Hepatocyte (in vitro differentiated cells): ENCODE data around the gene TMEM132A. TPM values are rescaled to one million over a fixed set of nuclear protein-coding genes. Genes with fewer than 3 reads are reported as not detected.

Experiments used
- DNase-seq: peaks from one replicate; pipeline ENCODE4 v3.0.0-alpha.2; 2016; ENCODE audit warnings: low spot score
- H2AFZ ChIP-seq: fragments of 200-600 bp; sonication (generic); 2 replicates; pipeline ENCODE4 v1.6.0; 2016; ENCODE audit warnings: antibody characterized with exemption, mild to moderate bottlenecking
- H3K27ac ChIP-seq: fragments of 200-600 bp; sonication (generic); 2 replicates; pipeline ENCODE4 v1.5.1; 2016; ENCODE audit warnings: mild to moderate bottlenecking
- H3K27me3 ChIP-seq: fragments of 200-600 bp; sonication (generic); 2 replicates; pipeline ENCODE4 v1.6.1; 2016
- H3K36me3 ChIP-seq: fragments of 200-600 bp; sonication (generic); replicated peaks from 2 replicates; pipeline ENCODE4 v1.5.1; 2016; ENCODE audit warnings: low read depth; ENCODE audit not compliant: insufficient read depth
- H3K4me1 ChIP-seq: fragments of 200-600 bp; sonication (generic); 2 replicates; pipeline ENCODE4 v1.5.1; 2016; ENCODE audit warnings: mild to moderate bottlenecking, moderate library complexity; ENCODE audit not compliant: insufficient read depth
- H3K4me2 ChIP-seq: fragments of 200-600 bp; sonication (generic); 2 replicates; pipeline ENCODE4 v1.6.0; 2016
- H3K4me3 ChIP-seq: fragments of 200-600 bp; sonication (generic); 2 replicates; pipeline ENCODE4 v1.5.1; 2016; ENCODE audit warnings: mild to moderate bottlenecking
- H3K79me2 ChIP-seq: fragments of 200-600 bp; sonication (generic); 2 replicates; pipeline ENCODE4 v1.6.0; 2017; ENCODE audit warnings: mild to moderate bottlenecking
- H3K9me2 ChIP-seq: fragments of 200-600 bp; sonication (generic); replicated peaks from 2 replicates; pipeline ENCODE4 v1.6.0; 2017; ENCODE audit warnings: mild to moderate bottlenecking; ENCODE audit not compliant: insufficient read depth
- H3K9me3 ChIP-seq: fragments of 200-600 bp; sonication (generic); 2 replicates; pipeline ENCODE4 v1.5.1; 2016; ENCODE audit warnings: low read depth, mild to moderate bottlenecking
- H4K20me1 ChIP-seq: fragments of 200-600 bp; sonication (generic); 2 replicates; pipeline ENCODE4 v1.6.0; 2016; ENCODE audit warnings: mild to moderate bottlenecking; ENCODE audit not compliant: insufficient read depth, poor library complexity, severe bottlenecking
- CTCF ChIP-seq: fragments of 200-600 bp; sonication (generic); IDR thresholded peaks from 2 replicates; pipeline ENCODE4 v1.5.1; 2016; ENCODE audit warnings: antibody characterized with exemption, mild to moderate bottlenecking; ENCODE audit not compliant: poor library complexity
- EZH2 ChIP-seq: fragments of 200-600 bp; sonication (generic); IDR thresholded peaks from 2 replicates; pipeline ENCODE4 v1.6.1; 2016; ENCODE audit warnings: antibody characterized with exemption, mild to moderate bottlenecking, borderline replicate concordance
- EZH2phosphoT487 ChIP-seq: fragments of 200-600 bp; sonication (generic); IDR thresholded peaks from one replicate; pipeline ENCODE4 v1.6.1; 2018; ENCODE audit warnings: antibody characterized with exemption, mild to moderate bottlenecking, low read depth, moderate library complexity; ENCODE audit not compliant: unreplicated experiment, severe bottlenecking
- WGBS: methylation state at CpG from one replicate; pipeline ENCODE4 v1.1.6; 2016; ENCODE audit warnings: low lambda C conversion rate; ENCODE audit errors: missing lambda C conversion rate; 5-methylcytosine and 5-hydroxymethylcytosine counted together
- polyA plus RNA-seq: library from polyadenylated mRNA; unstranded; fragments of >200 nt; fragmentation: Nextera tagmentation; extraction: Ambion mirVana; gene quantifications from 2 replicates; pipeline ENCODE4 v1.2.1, GENCODE V29; 2016
- total RNA-seq: library from RNA; depleted of rRNA; stranded (reverse); fragments of >200 nt; gene quantifications from 2 replicates; pipeline ENCODE4 v1.2.3, GENCODE V29; 2014

Gene TMEM132A
- total and polyA plus RNA-seq, 2 experiments from 2014 or later: 44.3 to 98.7 TPM

GRCh38 chr11:60912223-60912850 lies 11.9 kb upstream of the TMEM132A start:
- no peaks in the 10 kb centered on the region for H3K9me2 ChIP-seq
- WGBS: 75% methylated on average over 12 of the region's 12 CpGs
- TF ChIP-seq EZH2phosphoT487 (no peak), CTCF (no peak), EZH2 (no peak)
- H3K9me3 ChIP-seq: no peaks in the 10 kb centered on the region
- H4K20me1 ChIP-seq: peaks cover 3% of the 10 kb centered on the region
- H3K36me3 ChIP-seq: no peaks in the 10 kb centered on the region
- H3K4me1 ChIP-seq: peaks cover 7% of the 10 kb centered on the region
- no peak overlapping the region for H3K27ac ChIP-seq
- H2AFZ ChIP-seq: no peak overlapping the region
- no peak overlapping the region for H3K4me2 ChIP-seq
- H3K4me3 ChIP-seq: no peak overlapping the region
- H3K79me2 ChIP-seq: peaks cover 20% of the 10 kb centered on the region
- DNase-seq: no peak
- H3K27me3 ChIP-seq: no peaks in the 10 kb centered on the region

GRCh38 chr11:60912851-60913528 lies 11.3 kb upstream of the TMEM132A start:
- Histone ChIP-seq H4K20me1 (peaks cover 3% of the 10 kb centered on the region), H3K9me2 (no peaks in the 10 kb centered on the region), H3K79me2 (peaks cover 27% of the 10 kb centered on the region), H3K36me3 (no peaks in the 10 kb centered on the region), H3K27me3 (no peaks in the 10 kb centered on the region), H2AFZ (peak overlapping the region; percentile 78), H3K9me3 (no peaks in the 10 kb centered on the region), H3K4me3 (no peak overlapping the region), H3K27ac (peak overlapping the region; percentile 92), H3K4me1 (peaks cover 7% of the 10 kb centered on the region), H3K4me2 (peak overlapping the region; percentile 90)
- no peak for DNase-seq
- WGBS: 88% methylated on average over 22 of the region's 22 CpGs
- TF ChIP-seq EZH2 (no peak), CTCF (no peak), EZH2phosphoT487 (no peak)

- Histone ChIP-seq H3K27me3 (no peaks in the 10 kb centered on the region), H3K27ac (peak within 1 kb of the TSS; percentile 92), H3K4me1 (peaks cover 10% of the 10 kb centered on the region), H3K4me3 (peak within 1 kb of the TSS; percentile 53), H2AFZ (peak within 1 kb of the TSS; percentile 78), H3K9me3 (no peaks in the 10 kb centered on the region), H3K36me3 (no peaks in the 10 kb centered on the region), H3K4me2 (peak within 1 kb of the TSS; percentile 90), H4K20me1 (peaks cover 3% of the 10 kb centered on the region), H3K9me2 (no peaks in the 10 kb centered on the region), H3K79me2 (peaks cover 37% of the 10 kb centered on the region)
- peak; percentile 93 for DNase-seq
- WGBS: 1% methylated on average over 65 of the region's 70 CpGs
- TF ChIP-seq EZH2phosphoT487 (no peak), CTCF (no peak), EZH2 (no peak)
These were observed 10.2 kb upstream of the TMEM132A start, which contains the start of gene TMEM109 for GRCh38 chr11:60913793-60914632. Gene TMEM109, plus strand, starts transcription at chr11:60914158. Its CDS starts 5,536 bp downstream, at chr11:60919694.
